ENCODE measurements around the gene C20orf144. TPM values are rescaled to one million over a fixed set of nuclear protein-coding genes. Genes with fewer than 3 reads are reported as not detected.

C20orf144 gene
- total RNA-seq, 1 donor from 2014 or later = not detected

DNA sequence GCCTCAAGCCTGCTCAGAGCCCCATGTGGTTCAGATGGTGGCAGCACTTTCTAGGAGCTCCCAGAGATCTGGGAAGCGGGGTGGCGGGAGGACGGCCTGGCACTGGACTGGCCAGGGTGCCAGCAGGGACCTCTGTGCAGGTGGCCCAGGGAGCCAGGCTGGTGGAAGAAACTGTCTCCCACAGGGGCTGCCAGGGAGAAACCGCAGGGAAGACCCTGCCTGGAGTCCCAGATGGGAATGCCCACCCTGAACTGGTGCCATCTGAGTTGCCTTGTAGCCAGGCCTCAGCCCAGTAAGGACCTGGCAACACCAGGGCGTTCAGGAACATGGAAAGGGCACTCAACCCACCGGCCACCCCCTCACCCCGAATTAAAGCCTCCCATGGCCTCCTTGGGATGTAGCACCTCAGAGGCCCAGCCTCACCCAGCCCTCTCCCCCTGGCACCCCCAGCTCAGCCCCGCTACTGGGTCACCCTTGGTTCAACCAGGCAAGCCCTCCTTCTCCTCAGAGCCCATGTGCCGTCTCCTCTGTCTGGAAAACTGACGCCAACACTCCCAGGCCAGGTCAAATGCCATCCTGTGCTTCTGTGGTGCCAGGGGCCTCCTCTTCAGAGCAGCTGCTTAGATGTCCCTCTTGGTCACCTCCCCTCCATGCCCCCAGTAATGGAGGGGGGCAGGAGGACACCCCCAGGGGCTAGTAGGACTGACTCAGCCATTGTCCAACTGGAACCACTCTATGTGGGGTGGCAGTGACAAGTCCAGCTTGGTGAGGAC lies 5.9 kb upstream of the C20orf144 start:
- Histone ChIP-seq H3K27me3 (ENCODE audit: control insufficient read depth, insufficient read depth, low read length) (peaks cover 1% of the 10 kb centered on the region), H3K36me3 (ENCODE audit: control insufficient read depth, insufficient read depth, low read length) (no peaks in the 10 kb centered on the region), H3K4me3 (ENCODE audit: low read depth, low read length) (no peak overlapping the region)
- FAIRE-seq (no peak), DNase-seq (ENCODE audit: low read depth) (no peak)
- TF ChIP-seq, protein P1, sequence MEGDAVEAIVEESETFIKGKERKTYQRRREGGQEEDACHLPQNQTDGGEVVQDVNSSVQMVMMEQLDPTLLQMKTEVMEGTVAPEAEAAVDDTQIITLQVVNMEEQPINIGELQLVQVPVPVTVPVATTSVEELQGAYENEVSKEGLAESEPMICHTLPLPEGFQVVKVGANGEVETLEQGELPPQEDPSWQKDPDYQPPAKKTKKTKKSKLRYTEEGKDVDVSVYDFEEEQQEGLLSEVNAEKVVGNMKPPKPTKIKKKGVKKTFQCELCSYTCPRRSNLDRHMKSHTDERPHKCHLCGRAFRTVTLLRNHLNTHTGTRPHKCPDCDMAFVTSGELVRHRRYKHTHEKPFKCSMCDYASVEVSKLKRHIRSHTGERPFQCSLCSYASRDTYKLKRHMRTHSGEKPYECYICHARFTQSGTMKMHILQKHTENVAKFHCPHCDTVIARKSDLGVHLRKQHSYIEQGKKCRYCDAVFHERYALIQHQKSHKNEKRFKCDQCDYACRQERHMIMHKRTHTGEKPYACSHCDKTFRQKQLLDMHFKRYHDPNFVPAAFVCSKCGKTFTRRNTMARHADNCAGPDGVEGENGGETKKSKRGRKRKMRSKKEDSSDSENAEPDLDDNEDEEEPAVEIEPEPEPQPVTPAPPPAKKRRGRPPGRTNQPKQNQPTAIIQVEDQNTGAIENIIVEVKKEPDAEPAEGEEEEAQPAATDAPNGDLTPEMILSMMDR (IDR thresholded peaks at IDR 0.05; ENCODE audit: insufficient read depth, low read length, severe bottlenecking) = no peak

- peaks cover 1% of the 10 kb centered on the region for H3K27me3 ChIP-seq (ENCODE audit: control insufficient read depth, insufficient read depth, low read length)
- no peak for FAIRE-seq
- H3K4me3 ChIP-seq (ENCODE audit: low read depth, low read length) = no peak overlapping the region
- no peak for DNase-seq (ENCODE audit: low read depth)
- TF ChIP-seq, protein P1 (IDR thresholded peaks at IDR 0.05; ENCODE audit: insufficient read depth, low read length, severe bottlenecking) = no peak
- no peaks in the 10 kb centered on the region for H3K36me3 ChIP-seq (ENCODE audit: control insufficient read depth, insufficient read depth, low read length)
These were observed 5.1 kb upstream of the C20orf144 start for GRCh38 chr20:33656783-33657703.

DNA sequence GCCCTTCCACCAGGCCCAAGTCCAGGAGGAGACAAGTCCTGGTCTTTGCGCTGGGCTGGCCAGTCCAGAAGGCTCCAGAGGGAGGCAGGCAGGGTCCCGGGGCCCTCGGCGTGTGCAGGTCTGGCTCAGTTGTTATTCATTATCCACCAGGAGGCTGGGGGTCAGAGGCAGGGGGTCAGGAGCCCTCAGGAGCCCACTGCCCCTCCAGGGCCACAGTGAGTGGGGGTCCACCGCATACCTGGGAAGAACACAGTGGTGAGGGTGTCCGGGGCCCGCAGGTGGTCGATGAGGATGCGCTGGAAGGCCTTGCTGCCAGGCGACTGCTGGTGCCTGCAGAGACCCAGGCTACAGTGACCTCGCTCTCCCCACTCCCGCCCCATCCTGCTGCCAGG lies 4.4 kb upstream of the C20orf144 start:
- Histone ChIP-seq H3K27me3 (ENCODE audit: control insufficient read depth, insufficient read depth, low read length) (peaks cover 1% of the 10 kb centered on the region), H3K4me3 (ENCODE audit: low read depth, low read length) (no peak overlapping the region), H3K36me3 (ENCODE audit: control insufficient read depth, insufficient read depth, low read length) (no peaks in the 10 kb centered on the region)
- FAIRE-seq (no peak), DNase-seq (ENCODE audit: low read depth) (no peak)
- TF ChIP-seq, protein P1 (IDR thresholded peaks at IDR 0.05; ENCODE audit: insufficient read depth, low read length, severe bottlenecking) = no peak

GRCh38 chr20:33658510-33658909 lies 3.6 kb upstream of the C20orf144 start:
- FAIRE-seq (no peak), DNase-seq (ENCODE audit: low read depth) (no peak)
- no peaks in the 10 kb centered on the region for H3K36me3 ChIP-seq (ENCODE audit: control insufficient read depth, insufficient read depth, low read length)
- TF ChIP-seq, protein P1 (IDR thresholded peaks at IDR 0.05; ENCODE audit: insufficient read depth, low read length, severe bottlenecking) = no peak
- H3K4me3 ChIP-seq (ENCODE audit: low read depth, low read length) = no peak overlapping the region
- peaks cover 1% of the 10 kb centered on the region for H3K27me3 ChIP-seq (ENCODE audit: control insufficient read depth, insufficient read depth, low read length)

GRCh38 chr20:33658929-33659328 lies 3.2 kb upstream of the C20orf144 start:
- no peak for DNase-seq (ENCODE audit: low read depth)
- peaks cover 1% of the 10 kb centered on the region for H3K27me3 ChIP-seq (ENCODE audit: control insufficient read depth, insufficient read depth, low read length)
- no peak for FAIRE-seq
- TF ChIP-seq, protein P1 (IDR thresholded peaks at IDR 0.05; ENCODE audit: insufficient read depth, low read length, severe bottlenecking) = no peak
- H3K4me3 ChIP-seq (ENCODE audit: low read depth, low read length) = no peak overlapping the region
- no peaks in the 10 kb centered on the region for H3K36me3 ChIP-seq (ENCODE audit: control insufficient read depth, insufficient read depth, low read length)
